Gastrocnemius medialis (tissue), 4 donors: ENCODE data around the gene PTGDS. TPM values are rescaled to one million over a fixed set of nuclear protein-coding genes. Genes with fewer than 3 reads are reported as not detected.

Source experiments
- ATAC-seq, 2 donors: fragments of 150-250 bp; one replicate each; pipeline ENCODE4 v1.9.1; 2016
- DNase-seq, 2 donors: peaks; one replicate each; pipeline ENCODE4 v3.0.0-alpha.2; 2019
- H3K27ac ChIP-seq, 4 donors: fragments of 200-600 bp; sonication (generic); 1 replicate in 1 of 4; 2 replicates in 3 of 4; pipeline ENCODE4 v1.5.1; 2016 to 2018; ENCODE audit warnings: mild to moderate bottlenecking in 2 of 4, moderate library complexity in 1 of 4
- H3K27me3 ChIP-seq, 3 donors: fragments of 200-600 bp; sonication (generic) in 2 of 3; 1 replicate in 1 of 3; 2 replicates in 2 of 3; pipeline versions ENCODE4 v1.5.1 to v1.6.0; 2016 to 2019; ENCODE audit warnings: mild to moderate bottlenecking in 1 of 3, moderate library complexity in 1 of 3
- H3K36me3 ChIP-seq, 2 donors: fragments of 200-600 bp; sonication (generic) in 1 of 2; one replicate each; pipeline ENCODE4 v1.5.1; 2017 to 2018
- H3K4me1 ChIP-seq, 2 donors: fragments of 200-600 bp; sonication (generic) in 1 of 2; one replicate each; pipeline ENCODE4 v1.5.1; 2016 to 2017; ENCODE audit warnings: mild to moderate bottlenecking in 2 of 2
- H3K4me3 ChIP-seq, 4 donors: fragments of 200-600 bp; sonication (generic) in 3 of 4; 1 replicate in 1 of 4; 2 replicates in 3 of 4; pipeline ENCODE4 v1.5.1; 2016 to 2019; ENCODE audit warnings: mild to moderate bottlenecking in 2 of 4
- H3K9me3 ChIP-seq, 3 donors: fragments of 200-600 bp; sonication (generic) in 2 of 3; 1 replicate in 1 of 3; 2 replicates in 2 of 3; pipeline ENCODE4 v1.5.1; 2016 to 2019
- CTCF ChIP-seq, 5 experiments: fragments of 450-650 bp in 3 of 5; fragments of 200-600 bp in 2 of 5; sonication (generic) in 2 of 5; IDR thresholded peaks in 4 of 5; conservative IDR thresholded peaks in 1 of 5; 1 replicate in 4 of 5; 2 replicates in 1 of 5; pipeline ENCODE4 v1.5.1; 2016 to 2019; ENCODE audit warnings: antibody characterized with exemption in 5 of 5, mild to moderate bottlenecking in 3 of 5, moderate library complexity in 3 of 5
- POLR2A ChIP-seq, 2 donors: fragments of 450-650 bp; IDR thresholded peaks; one replicate each; pipeline ENCODE4 v1.6.1; 2017; ENCODE audit warnings: antibody characterized with exemption in 2 of 2, mild to moderate bottlenecking in 2 of 2, moderate library complexity in 2 of 2
- in situ Hi-C, 4 donors: fragments of 200-750 bp; cut with MboI; loops; one replicate each; pipeline versions ENCODE4 v1.15.0 to v1.8.0; 2017; ENCODE audit warnings: low sequenced_read_pairs in 4 of 4
- intact Hi-C: fragments of 100-400 bp; cut with DNase I; formaldehyde crosslinking; loops from one replicate; pipeline ENCODE4 v1.15.1; 2023; ENCODE audit warnings: low total_unique reads
- total RNA-seq, 4 donors: library from RNA; depleted of rRNA; stranded (reverse); fragments of >200 nt; gene quantifications; one replicate each; pipeline versions ENCODE4 v1.1.0 to v1.2.3, GENCODE V29; 2016

The PTGDS gene
- total RNA-seq, 4 donors from 2014 or later = 2.3 to 35.2 (median 27.0) TPM

- Histone ChIP-seq H3K4me3 (no peak overlapping the region), H3K4me1 (peaks cover 0 to 8% of the 10 kb centered on the region in 2 donors)
- DNase-seq = no peak
Measured at GRCh38 chr9:136973618-136974617, 3.4 kb upstream of the PTGDS start.

GRCh38 chr9:136974817-136975535 is 2.3 kb upstream of the PTGDS start:
- ATAC-seq = no peak
- in situ Hi-C loops (no loop called here), intact Hi-C loops (no loop called here)
- no peak for TF ChIP-seq POLR2A (IDR thresholded peaks at IDR 0.05)
- TF ChIP-seq CTCF (IDR thresholded peaks at IDR 0.05 in 4 of 5, conservative IDR thresholded peaks at IDR 0.05 in 1 of 5) = no peak
- H3K4me1 ChIP-seq = peaks cover 0 to 8% of the 10 kb centered on the region in 2 donors
- H3K27ac ChIP-seq = no peak overlapping the region
- no peaks in the 10 kb centered on the region for H3K36me3 ChIP-seq
- no peak for DNase-seq
- no peaks in the 10 kb centered on the region for H3K9me3 ChIP-seq
- H3K4me3 ChIP-seq = no peak overlapping the region
- H3K27me3 ChIP-seq = peaks cover 0 to 11% (median 9%) of the 10 kb centered on the region in 3 donors

More at GRCh38 chr9:136973618-136974617, 3.4 kb upstream of the PTGDS start:
- H3K36me3 ChIP-seq = no peaks in the 10 kb centered on the region
- peaks cover 0 to 11% (median 9%) of the 10 kb centered on the region in 3 donors for H3K27me3 ChIP-seq
- no peak for ATAC-seq
- intact Hi-C loops = no loop called here
- TF ChIP-seq CTCF (IDR thresholded peaks at IDR 0.05 in 4 of 5, conservative IDR thresholded peaks at IDR 0.05 in 1 of 5) = no peak
- TF ChIP-seq POLR2A (IDR thresholded peaks at IDR 0.05) = no peak
- H3K27ac ChIP-seq = no peak overlapping the region
- H3K9me3 ChIP-seq = no peaks in the 10 kb centered on the region
- in situ Hi-C loops = no loop called here

- Histone ChIP-seq H3K27ac (no peak overlapping the region), H3K9me3 (no peaks in the 10 kb centered on the region), H3K27me3 (peaks cover 0 to 11% (median 9%) of the 10 kb centered on the region in 3 donors), H3K4me1 (peaks cover 0 to 8% of the 10 kb centered on the region in 2 donors), H3K36me3 (no peaks in the 10 kb centered on the region), H3K4me3 (no peak overlapping the region)
- in situ Hi-C loops (no loop called here), intact Hi-C loops (no loop called here)
- DNase-seq (no peak), ATAC-seq (no peak)
- TF ChIP-seq POLR2A (IDR thresholded peaks at IDR 0.05) = no peak
- peak in 2 of 5 experiments; percentile 10 to 23 for TF ChIP-seq CTCF (IDR thresholded peaks at IDR 0.05 in 4 of 5, conservative IDR thresholded peaks at IDR 0.05 in 1 of 5)
Measured at GRCh38 chr9:136975644-136976043, 1.7 kb upstream of the PTGDS start.

- peak overlapping the region; percentile 46 to 67 (median 55) for H3K4me3 ChIP-seq
- intact Hi-C loops (loop anchor here (1.0 kb wide), 1 partner anchor 15 kb away; the partner anchor contains the start of gene PAXX), in situ Hi-C loops (no loop called here)
- H3K9me3 ChIP-seq = no peaks in the 10 kb centered on the region
- no peaks in the 10 kb centered on the region for H3K36me3 ChIP-seq
- no peak for DNase-seq
- H3K4me1 ChIP-seq = peaks cover 0 to 8% of the 10 kb centered on the region in 2 donors
- peak overlapping the region; percentile 4 to 60 (median 31) for H3K27ac ChIP-seq
- no peak for TF ChIP-seq POLR2A (IDR thresholded peaks at IDR 0.05)
- TF ChIP-seq CTCF (IDR thresholded peaks at IDR 0.05 in 4 of 5, conservative IDR thresholded peaks at IDR 0.05 in 1 of 5) = no peak
- ATAC-seq = no peak
- peaks cover 0 to 11% (median 9%) of the 10 kb centered on the region in 3 donors for H3K27me3 ChIP-seq
Measured at GRCh38 chr9:136977649-136978072, 357 bp downstream of the PTGDS start.
